ENCODE results near the gene HHAT. TPM values are rescaled to one million over a fixed set of nuclear protein-coding genes. Genes with fewer than 3 reads are reported as not detected.
A peak's percentile ranks its signal among the peaks of the same experiment; 100 is the strongest.

The HHAT gene
- total and polyA plus RNA-seq, 8 donors: under 0.01 to 5.8 (median 1.6) TPM

- no peaks in the 10 kb centered on the region for H3K27me3 ChIP-seq
- TF ChIP-seq CTCF (IDR thresholded peaks at IDR 0.05) (no peak), EP300 (IDR thresholded peaks at IDR 0.05) (no peak), POLR2A (IDR thresholded peaks at IDR 0.05) (no peak), POLR2AphosphoS5 (IDR thresholded peaks at IDR 0.05) (no peak)
- H3K27ac ChIP-seq: no peak overlapping the region
- 54 to 80% (median 65%) methylated on average over 1 of the region's 1 CpG for WGBS, 5 donors
- peaks cover 7 to 11% (median 9%) of the 10 kb centered on the region in 4 donors for H3K4me1 ChIP-seq
- no peaks in the 10 kb centered on the region for H3K36me3 ChIP-seq
- no peak for DNase-seq
- H3K9me3 ChIP-seq: no peaks in the 10 kb centered on the region
- H3K4me3 ChIP-seq: no peak overlapping the region
- intact Hi-C loops (cut with DNase I; ENCODE audit: low total_unique reads): no loop called here
Observed at GRCh38 chr1:210323957-210324356, 4.7 kb upstream of the HHAT start.

- Histone ChIP-seq H3K4me3 (no peak overlapping the region), H3K27me3 (no peaks in the 10 kb centered on the region), H3K9me3 (no peaks in the 10 kb centered on the region), H3K27ac (no peak overlapping the region), H3K4me1 (peaks cover 13 to 21% (median 18%) of the 10 kb centered on the region in 4 donors), H3K36me3 (no peaks in the 10 kb centered on the region)
- TF ChIP-seq POLR2A (IDR thresholded peaks at IDR 0.05) (no peak), CTCF (IDR thresholded peaks at IDR 0.05) (no peak), EP300 (IDR thresholded peaks at IDR 0.05) (no peak), POLR2AphosphoS5 (IDR thresholded peaks at IDR 0.05) (no peak)
- WGBS, 5 donors: 88 to 93% (median 92%) methylated on average over 1 of the region's 1 CpG
- no peak for DNase-seq
- intact Hi-C loops (cut with DNase I; ENCODE audit: low total_unique reads): no loop called here
Observed at GRCh38 chr1:210325026-210325670, 3.6 kb upstream of the HHAT start.

- 16 to 23% (median 19%) methylated on average over 16 to 19 of the region's 19 CpGs for WGBS, 5 donors
- H3K4me1 ChIP-seq: peaks cover 13 to 22% (median 18%) of the 10 kb centered on the region in 4 donors
- TF ChIP-seq EP300 (IDR thresholded peaks at IDR 0.05): no peak
- TF ChIP-seq POLR2A (IDR thresholded peaks at IDR 0.05): no peak
- no peak for TF ChIP-seq CTCF (IDR thresholded peaks at IDR 0.05)
- no peak for TF ChIP-seq POLR2AphosphoS5 (IDR thresholded peaks at IDR 0.05)
- DNase-seq: peak in 1 of 2 donors; percentile 40
- intact Hi-C loops (cut with DNase I; ENCODE audit: low total_unique reads): no loop called here
- H3K27me3 ChIP-seq: no peaks in the 10 kb centered on the region
- peak overlapping the region; percentile 85 to 93 (median 89) for H3K27ac ChIP-seq
- peak overlapping the region; percentile 61 to 83 (median 69) for H3K4me3 ChIP-seq
- H3K9me3 ChIP-seq: no peaks in the 10 kb centered on the region
- H3K36me3 ChIP-seq: no peaks in the 10 kb centered on the region
Observed at GRCh38 chr1:210328032-210328745, 513 bp upstream of the HHAT start.

GRCh38 chr1:210330279-210330866 lies 1.7 kb downstream of the HHAT start:
- Histone ChIP-seq H3K4me3 (no peak overlapping the region), H3K27ac (no peak overlapping the region), H3K27me3 (no peaks in the 10 kb centered on the region), H3K4me1 (peaks cover 13 to 22% (median 18%) of the 10 kb centered on the region in 4 donors), H3K9me3 (no peaks in the 10 kb centered on the region), H3K36me3 (no peaks in the 10 kb centered on the region)
- intact Hi-C loops (cut with DNase I; ENCODE audit: low total_unique reads): no loop called here
- peak in 1 of 2 donors; percentile 21 for DNase-seq
- WGBS, 5 donors: 56 to 68% (median 62%) methylated on average over 7 of the region's 7 CpGs
- TF ChIP-seq POLR2A (IDR thresholded peaks at IDR 0.05): no peak
- no peak for TF ChIP-seq POLR2AphosphoS5 (IDR thresholded peaks at IDR 0.05)
- TF ChIP-seq EP300 (IDR thresholded peaks at IDR 0.05): no peak
- no peak for TF ChIP-seq CTCF (IDR thresholded peaks at IDR 0.05)

Measured in stomach (tissue), 9 donors.